GM12878 (cell line): Measurements from ENCODE around the gene MFNG.

Experiments
- EP300 ChIP-seq, 2 experiments: fragments of 150-350 bp in 1 of 2; IDR thresholded peaks; 2 replicates each; pipeline ENCODE4 v1.6.1; 2011 to 2012; ENCODE audit warnings: low read depth in 2 of 2, low read length in 2 of 2, borderline replicate concordance in 1 of 2, improper control_type of control experiment in 1 of 2, inconsistent platforms in 1 of 2; ENCODE audit not compliant: control insufficient read depth in 1 of 2
- EZH2 ChIP-seq: IDR thresholded peaks from 2 replicates; pipeline ENCODE4 v1.6.1; 2012; ENCODE audit warnings: low read depth, mild to moderate bottlenecking, control low read depth, inconsistent platforms, low read length, borderline replicate concordance; ENCODE audit not compliant: control insufficient read depth
- FOXK2 ChIP-seq: fragments of 450-650 bp; IDR thresholded peaks from 2 replicates; pipeline ENCODE4 v1.6.1; 2017; ENCODE audit warnings: mild to moderate bottlenecking, moderate library complexity
- HCFC1 ChIP-seq: fragments of 150-350 bp; IDR thresholded peaks from 2 replicates; pipeline ENCODE4 v1.6.1; 2014; ENCODE audit warnings: low read length
- POLR2A ChIP-seq: IDR thresholded peaks from 2 replicates; pipeline ENCODE4 v1.6.1; 2011; ENCODE audit warnings: low read depth, mild to moderate bottlenecking, low read length
- POLR2AphosphoS5 ChIP-seq: IDR thresholded peaks from 2 replicates; pipeline ENCODE4 v1.6.1; 2011; ENCODE audit warnings: mild to moderate bottlenecking, low read length, inconsistent platforms
- TF ChIP-seq, protein P1 (sequence below): IDR thresholded peaks from 2 replicates; pipeline ENCODE4 v1.6.1; 2011; ENCODE audit warnings: low read depth, low read length, improper control_type of control experiment, borderline replicate concordance
- TF ChIP-seq, protein P2 (sequence below), 3 experiments: IDR thresholded peaks in 2 of 3; conservative IDR thresholded peaks in 1 of 3; 2 replicates each; pipeline ENCODE4 v1.5.1; 2011; ENCODE audit warnings: low read depth in 3 of 3, low read length in 3 of 3, mild to moderate bottlenecking in 3 of 3, control low read depth in 2 of 3, moderate library complexity in 2 of 3, inconsistent platforms in 1 of 3, mixed read lengths in 1 of 3; ENCODE audit not compliant: control insufficient read depth in 2 of 3, insufficient read depth in 1 of 3; ENCODE audit errors: extremely low read depth in 1 of 3

DNA sequence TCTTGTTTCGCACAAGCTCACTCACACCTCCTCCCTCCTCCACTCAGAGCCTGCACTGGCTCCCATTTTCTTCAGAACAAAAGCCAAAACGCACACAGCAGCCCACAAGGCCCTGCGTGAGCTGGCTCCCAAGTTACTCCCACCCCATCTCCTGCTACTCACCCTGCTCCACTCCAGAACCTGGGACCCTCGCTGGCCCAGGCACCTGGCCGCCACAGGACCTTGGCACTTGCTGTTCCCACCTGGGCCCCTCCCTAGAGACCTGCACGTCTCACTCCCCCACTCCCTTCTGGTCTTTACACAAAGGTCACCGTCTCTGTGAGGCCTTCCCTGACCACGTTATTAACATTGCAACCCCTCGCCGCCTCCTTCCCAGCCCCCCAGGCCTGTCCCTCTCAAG is 945 bp upstream of the MFNG start:
- TF ChIP-seq POLR2AphosphoS5: no peak
- no peak for TF ChIP-seq EP300 (IDR thresholded peaks at IDR 0.05; ENCODE audit: borderline replicate concordance in 1 of 2, control insufficient read depth in 1 of 2, low read depth in 2 of 2, low read length in 2 of 2)
- TF ChIP-seq EZH2: no peak
- no peak for TF ChIP-seq POLR2A
- TF ChIP-seq HCFC1: no peak
- TF ChIP-seq, protein P1, sequence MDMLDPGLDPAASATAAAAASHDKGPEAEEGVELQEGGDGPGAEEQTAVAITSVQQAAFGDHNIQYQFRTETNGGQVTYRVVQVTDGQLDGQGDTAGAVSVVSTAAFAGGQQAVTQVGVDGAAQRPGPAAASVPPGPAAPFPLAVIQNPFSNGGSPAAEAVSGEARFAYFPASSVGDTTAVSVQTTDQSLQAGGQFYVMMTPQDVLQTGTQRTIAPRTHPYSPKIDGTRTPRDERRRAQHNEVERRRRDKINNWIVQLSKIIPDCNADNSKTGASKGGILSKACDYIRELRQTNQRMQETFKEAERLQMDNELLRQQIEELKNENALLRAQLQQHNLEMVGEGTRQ: no peak
- TF ChIP-seq, protein P2, sequence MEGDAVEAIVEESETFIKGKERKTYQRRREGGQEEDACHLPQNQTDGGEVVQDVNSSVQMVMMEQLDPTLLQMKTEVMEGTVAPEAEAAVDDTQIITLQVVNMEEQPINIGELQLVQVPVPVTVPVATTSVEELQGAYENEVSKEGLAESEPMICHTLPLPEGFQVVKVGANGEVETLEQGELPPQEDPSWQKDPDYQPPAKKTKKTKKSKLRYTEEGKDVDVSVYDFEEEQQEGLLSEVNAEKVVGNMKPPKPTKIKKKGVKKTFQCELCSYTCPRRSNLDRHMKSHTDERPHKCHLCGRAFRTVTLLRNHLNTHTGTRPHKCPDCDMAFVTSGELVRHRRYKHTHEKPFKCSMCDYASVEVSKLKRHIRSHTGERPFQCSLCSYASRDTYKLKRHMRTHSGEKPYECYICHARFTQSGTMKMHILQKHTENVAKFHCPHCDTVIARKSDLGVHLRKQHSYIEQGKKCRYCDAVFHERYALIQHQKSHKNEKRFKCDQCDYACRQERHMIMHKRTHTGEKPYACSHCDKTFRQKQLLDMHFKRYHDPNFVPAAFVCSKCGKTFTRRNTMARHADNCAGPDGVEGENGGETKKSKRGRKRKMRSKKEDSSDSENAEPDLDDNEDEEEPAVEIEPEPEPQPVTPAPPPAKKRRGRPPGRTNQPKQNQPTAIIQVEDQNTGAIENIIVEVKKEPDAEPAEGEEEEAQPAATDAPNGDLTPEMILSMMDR (IDR thresholded peaks at IDR 0.05 in 2 of 3, conservative IDR thresholded peaks at IDR 0.05 in 1 of 3; ENCODE audit: control insufficient read depth in 2 of 3, extremely low read depth in 1 of 3, insufficient read depth in 1 of 3, low read depth in 3 of 3, low read length in 3 of 3): no peak
- no peak for TF ChIP-seq FOXK2
